SJSA1 (cell line): ENCODE results near the gene MBNL1. TPM values are rescaled to one million over a fixed set of nuclear protein-coding genes. Genes with fewer than 3 reads are reported as not detected.

ENCODE experiments used
- DNase-seq, 2 experiments: peaks; one replicate each; pipeline ENCODE4 v3.0.0-alpha.2; 2015 to 2020; ENCODE audit warnings: low spot score in 2 of 2, low read depth in 1 of 2
- H3K27ac ChIP-seq: fragments of 250-450 bp; sonication (Bioruptor Pico); 2 replicates; pipeline ENCODE4 v1.5.1; 2020; ENCODE audit warnings: mild to moderate bottlenecking, moderate library complexity
- H3K27me3 ChIP-seq: fragments of 250-450 bp; sonication (Bioruptor Pico); replicated peaks from 2 replicates; pipeline ENCODE4 v1.5.1; 2020; ENCODE audit warnings: mild to moderate bottlenecking, moderate library complexity
- H3K36me3 ChIP-seq: fragments of 250-450 bp; sonication (Bioruptor Pico); 2 replicates; pipeline ENCODE4 v1.5.1; 2020; ENCODE audit warnings: mild to moderate bottlenecking
- H3K4me1 ChIP-seq: fragments of 250-450 bp; sonication (Bioruptor Pico); replicated peaks from 2 replicates; pipeline ENCODE4 v1.6.1; 2021; ENCODE audit warnings: mild to moderate bottlenecking
- H3K4me3 ChIP-seq: fragments of 250-450 bp; sonication (Bioruptor Pico); 2 replicates; pipeline ENCODE4 v1.5.1; 2020; ENCODE audit warnings: mild to moderate bottlenecking
- H3K9me3 ChIP-seq: fragments of 250-450 bp; sonication (Bioruptor Pico); replicated peaks from 2 replicates; pipeline ENCODE4 v1.5.1; 2020; ENCODE audit warnings: mild to moderate bottlenecking
- total RNA-seq: library from RNA; depleted of rRNA; stranded (reverse); fragments of >200 nt; shearing (Covaris generic); gene quantifications from 2 replicates; pipeline ENCODE4 v1.2.3, GENCODE V29; 2014

Gene MBNL1
- total RNA-seq, 1 experiment from 2014 or later: 317 TPM

GRCh38 chr3:152300029-152300731 is 31.5 kb downstream of the MBNL1 start:
- Histone ChIP-seq H3K4me1 (peaks cover 68% of the 10 kb centered on the region), H3K36me3 (peaks cover 52% of the 10 kb centered on the region), H3K4me3 (no peak overlapping the region)

GRCh38 chr3:152301745-152302181 is 33.0 kb downstream of the MBNL1 start:
- no peak for DNase-seq
- Histone ChIP-seq H3K27me3 (no peaks in the 10 kb centered on the region), H3K27ac (peak overlapping the region; percentile 14), H3K9me3 (no peaks in the 10 kb centered on the region), H3K4me3 (no peak overlapping the region), H3K4me1 (peaks cover 68% of the 10 kb centered on the region), H3K36me3 (peaks cover 48% of the 10 kb centered on the region)

More at GRCh38 chr3:152300029-152300731, 31.5 kb downstream of the MBNL1 start:
- no peaks in the 10 kb centered on the region for H3K9me3 ChIP-seq
- no peaks in the 10 kb centered on the region for H3K27me3 ChIP-seq
- no peak for DNase-seq
- no peak overlapping the region for H3K27ac ChIP-seq

GRCh38 chr3:152302521-152303021 is 33.8 kb downstream of the MBNL1 start:
- no peaks in the 10 kb centered on the region for H3K27me3 ChIP-seq
- DNase-seq: peak in 1 of 2 experiments; percentile 34
- no peak overlapping the region for H3K4me3 ChIP-seq
- no peaks in the 10 kb centered on the region for H3K9me3 ChIP-seq
- peaks cover 46% of the 10 kb centered on the region for H3K36me3 ChIP-seq
- H3K27ac ChIP-seq: peak overlapping the region; percentile 14
- H3K4me1 ChIP-seq: peaks cover 70% of the 10 kb centered on the region

- no peak for DNase-seq
- Histone ChIP-seq H3K27me3 (no peaks in the 10 kb centered on the region), H3K36me3 (peaks cover 43% of the 10 kb centered on the region), H3K4me3 (no peak overlapping the region), H3K9me3 (no peaks in the 10 kb centered on the region), H3K4me1 (peaks cover 70% of the 10 kb centered on the region), H3K27ac (no peak overlapping the region)
Observed at GRCh38 chr3:152304160-152304559, 35.4 kb downstream of the MBNL1 start.

DNA sequence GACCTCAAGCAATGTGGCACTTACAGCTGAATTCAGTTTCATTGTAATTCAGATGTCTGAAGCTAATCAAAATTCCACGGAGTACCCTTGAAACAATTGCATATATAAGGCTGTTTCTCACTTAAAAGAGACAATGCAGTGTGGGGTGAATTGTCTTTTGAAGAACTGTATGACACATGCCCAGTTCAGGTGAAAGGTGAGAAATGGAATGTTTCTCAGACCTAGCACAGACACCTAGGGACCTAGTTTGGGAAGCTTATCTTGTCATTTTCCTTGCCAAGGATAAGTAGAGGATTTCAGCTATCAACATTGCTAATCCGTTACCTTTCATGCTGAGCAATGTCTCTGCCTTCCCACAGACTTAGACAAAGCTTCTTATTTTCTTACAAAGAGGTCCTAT is 36.3 kb downstream of the MBNL1 start:
- H3K27ac ChIP-seq: no peak overlapping the region
- H3K27me3 ChIP-seq: no peaks in the 10 kb centered on the region
- no peak for DNase-seq
- peaks cover 75% of the 10 kb centered on the region for H3K4me1 ChIP-seq
- no peaks in the 10 kb centered on the region for H3K9me3 ChIP-seq
- peaks cover 33% of the 10 kb centered on the region for H3K36me3 ChIP-seq
- no peak overlapping the region for H3K4me3 ChIP-seq

DNA sequence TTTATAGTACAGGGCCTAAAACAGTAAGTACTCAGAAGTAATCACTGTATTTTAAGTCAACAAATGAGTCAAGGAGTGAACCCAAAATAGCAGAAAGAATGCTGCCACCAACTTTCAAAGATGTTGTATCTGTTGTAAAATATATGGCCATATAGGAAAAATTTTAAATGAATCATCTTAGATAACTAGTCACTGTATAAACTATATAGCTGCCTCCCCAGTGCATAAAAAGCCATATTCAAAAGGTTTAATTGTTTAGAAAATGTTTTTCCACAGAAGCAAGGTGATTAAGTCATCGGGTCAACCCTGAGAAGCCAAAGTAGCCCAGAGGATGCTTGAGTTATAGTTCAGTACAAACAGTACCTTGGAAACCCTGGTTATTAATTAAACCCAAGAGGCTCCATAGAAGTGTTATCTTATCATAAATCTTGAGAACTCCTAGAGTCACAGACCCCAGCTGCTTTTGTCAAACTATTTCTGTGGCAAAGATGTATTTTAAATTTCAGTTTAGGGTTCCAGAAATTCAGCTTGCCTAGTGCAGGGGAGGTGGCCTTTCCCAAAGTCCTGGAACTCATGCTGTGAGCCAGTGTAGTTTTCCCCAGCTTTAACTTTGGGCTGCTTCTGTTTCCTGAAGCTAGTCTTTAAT is 39.2 kb downstream of the MBNL1 start:
- DNase-seq: peak in 1 of 2 experiments; percentile 46
- Histone ChIP-seq H3K27me3 (no peaks in the 10 kb centered on the region), H3K36me3 (peaks cover 28% of the 10 kb centered on the region), H3K27ac (peak overlapping the region; percentile 33), H3K4me1 (peaks cover 60% of the 10 kb centered on the region), H3K4me3 (no peak overlapping the region), H3K9me3 (no peaks in the 10 kb centered on the region)

DNA sequence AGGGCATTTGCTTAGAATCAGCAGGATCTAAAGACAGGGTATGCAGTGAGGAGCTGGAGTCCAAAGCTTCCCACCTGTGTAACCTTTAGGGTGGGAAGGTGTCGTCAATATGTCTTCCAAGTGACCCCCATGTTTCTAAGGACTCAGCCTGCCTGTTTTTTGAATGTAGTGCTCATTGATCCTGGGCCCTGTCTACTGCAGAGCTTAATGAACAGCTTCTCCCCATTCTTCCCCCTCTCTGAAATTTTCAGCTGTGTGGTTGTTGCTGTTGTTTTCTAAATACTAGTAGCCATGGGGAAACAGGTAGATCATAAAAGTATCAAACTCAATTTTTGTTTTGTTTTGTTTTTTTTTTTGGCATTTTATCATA is 39.7 kb downstream of the MBNL1 start:
- Histone ChIP-seq H3K4me3 (no peak overlapping the region), H3K4me1 (peaks cover 60% of the 10 kb centered on the region), H3K36me3 (peaks cover 26% of the 10 kb centered on the region), H3K27ac (no peak overlapping the region), H3K27me3 (no peaks in the 10 kb centered on the region), H3K9me3 (no peaks in the 10 kb centered on the region)
- DNase-seq: no peak

DNA sequence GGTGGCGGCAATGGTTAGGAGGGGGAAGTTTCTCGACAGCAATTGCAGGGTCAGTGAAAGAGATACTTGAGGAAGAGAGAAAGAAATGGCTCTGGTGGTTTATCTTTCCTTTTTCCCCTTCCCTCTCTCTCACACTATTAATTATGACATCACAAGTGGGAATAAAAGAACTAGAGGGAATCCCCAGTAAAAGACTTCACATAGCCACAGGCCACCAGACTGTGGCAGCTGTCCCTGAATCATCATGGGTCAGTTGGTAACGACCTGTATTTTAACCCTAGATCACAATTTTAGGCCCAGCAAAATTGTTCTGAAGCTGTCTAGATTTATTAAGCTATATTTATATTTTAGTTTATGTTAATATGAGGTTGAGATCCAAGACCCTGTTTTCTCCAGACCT is 40.3 kb downstream of the MBNL1 start:
- H3K4me1 ChIP-seq: peaks cover 60% of the 10 kb centered on the region
- peaks cover 26% of the 10 kb centered on the region for H3K36me3 ChIP-seq

GRCh38 chr3:152309535-152310307 is 41.0 kb downstream of the MBNL1 start:
- Histone ChIP-seq H3K9me3 (no peaks in the 10 kb centered on the region), H3K27me3 (no peaks in the 10 kb centered on the region), H3K4me3 (no peak overlapping the region), H3K27ac (no peak overlapping the region), H3K4me1 (peaks cover 56% of the 10 kb centered on the region), H3K36me3 (peaks cover 29% of the 10 kb centered on the region)
- DNase-seq: no peak

More for the DNA sequence above, 40.3 kb downstream of the MBNL1 start:
- DNase-seq: no peak
- Histone ChIP-seq H3K4me3 (no peak overlapping the region), H3K27ac (no peak overlapping the region), H3K9me3 (no peaks in the 10 kb centered on the region), H3K27me3 (no peaks in the 10 kb centered on the region)

DNA sequence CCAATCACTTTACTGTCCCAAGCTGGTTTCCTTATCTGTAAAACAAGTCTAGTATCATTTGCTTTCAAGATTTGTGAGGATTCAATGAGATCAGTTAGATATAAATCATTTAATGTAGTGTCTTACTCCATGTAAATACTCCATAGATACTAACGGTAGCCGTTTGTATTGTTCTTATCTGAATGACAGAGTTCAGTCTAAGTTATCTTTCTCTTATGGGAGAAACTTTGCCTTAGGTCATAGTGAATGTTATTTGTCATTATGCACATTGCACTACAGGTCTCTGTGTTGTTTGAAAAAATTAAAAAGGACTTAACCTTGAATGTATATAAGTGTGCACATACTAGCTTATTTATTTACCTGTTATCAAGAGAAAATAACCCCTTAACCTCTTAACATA is 44.7 kb downstream of the MBNL1 start:
- DNase-seq: no peak
- H3K27ac ChIP-seq: no peak overlapping the region
- peaks cover 42% of the 10 kb centered on the region for H3K4me1 ChIP-seq
- no peak overlapping the region for H3K4me3 ChIP-seq
- peaks cover 32% of the 10 kb centered on the region for H3K36me3 ChIP-seq
- no peaks in the 10 kb centered on the region for H3K9me3 ChIP-seq
- H3K27me3 ChIP-seq: no peaks in the 10 kb centered on the region

- Histone ChIP-seq H3K27me3 (no peaks in the 10 kb centered on the region), H3K4me3 (no peak overlapping the region), H3K9me3 (no peaks in the 10 kb centered on the region), H3K4me1 (peaks cover 42% of the 10 kb centered on the region), H3K36me3 (peaks cover 30% of the 10 kb centered on the region), H3K27ac (no peak overlapping the region)
- DNase-seq: no peak
Observed at GRCh38 chr3:152313914-152314313, 45.2 kb downstream of the MBNL1 start.

DNA sequence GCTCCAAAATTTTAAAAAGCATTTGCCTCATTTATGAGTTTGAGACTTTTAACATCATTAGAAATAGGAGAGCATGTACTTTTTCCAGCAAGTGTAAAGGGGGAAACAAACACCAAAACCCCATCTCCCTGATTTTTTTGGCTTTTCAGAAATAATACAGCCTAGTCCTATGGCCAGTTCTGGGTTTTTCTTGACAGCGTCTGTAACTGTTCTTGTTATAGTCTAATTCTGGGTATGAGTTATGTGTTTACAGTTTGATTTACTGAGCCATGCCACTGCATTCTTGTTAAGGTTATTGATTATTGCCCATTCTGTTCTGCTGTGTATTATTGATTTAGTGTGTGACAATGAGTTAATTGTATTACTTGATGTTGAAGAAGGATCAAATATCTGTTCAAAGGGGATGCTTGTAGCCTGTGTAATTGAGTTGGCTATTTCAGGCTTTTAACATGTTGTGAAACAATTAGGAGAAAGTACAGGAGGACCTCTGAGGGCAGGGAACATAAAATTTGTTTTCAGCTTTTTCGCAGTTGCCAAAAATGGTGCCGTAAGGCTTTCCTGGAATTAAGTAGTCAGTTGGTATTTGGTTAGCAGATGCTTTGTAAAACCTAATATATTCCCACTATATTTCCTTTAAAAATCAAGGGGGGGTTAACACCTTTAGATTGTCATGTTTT is 46.1 kb downstream of the MBNL1 start:
- Histone ChIP-seq H3K4me1 (peaks cover 40% of the 10 kb centered on the region), H3K27ac (no peak overlapping the region)
- no peak for DNase-seq

DNA sequence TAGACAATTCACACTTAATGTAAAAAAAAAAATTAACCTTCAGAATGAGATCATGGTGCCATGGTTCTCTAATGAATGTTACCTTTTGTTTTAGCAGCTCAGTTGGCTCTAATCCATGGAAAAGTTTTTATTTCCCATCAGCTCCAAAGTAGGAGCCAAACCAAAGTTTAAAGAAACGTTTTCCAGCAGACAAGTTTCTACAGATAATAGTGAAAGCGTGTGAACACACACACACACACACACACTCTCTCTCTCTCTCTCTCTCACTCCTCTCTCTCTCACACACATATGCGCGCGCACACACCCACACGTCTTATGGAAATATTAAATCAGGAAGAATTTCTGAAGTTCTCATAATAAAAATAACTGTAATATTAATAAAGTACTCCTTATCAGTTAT is 46.9 kb downstream of the MBNL1 start:
- H3K4me3 ChIP-seq: no peak overlapping the region
- peaks cover 41% of the 10 kb centered on the region for H3K4me1 ChIP-seq
- DNase-seq: no peak
- H3K9me3 ChIP-seq: no peaks in the 10 kb centered on the region
- H3K27me3 ChIP-seq: no peaks in the 10 kb centered on the region
- H3K27ac ChIP-seq: no peak overlapping the region
- H3K36me3 ChIP-seq: peaks cover 27% of the 10 kb centered on the region

More for the DNA sequence above, 46.1 kb downstream of the MBNL1 start:
- no peak overlapping the region for H3K4me3 ChIP-seq
- peaks cover 32% of the 10 kb centered on the region for H3K36me3 ChIP-seq
- no peaks in the 10 kb centered on the region for H3K27me3 ChIP-seq
- H3K9me3 ChIP-seq: no peaks in the 10 kb centered on the region
